WERI-Rb-1 (cell line): Measurements from ENCODE around the gene PANX3.

Source experiments
- DNase-seq: peaks from one replicate; pipeline ENCODE4 v3.0.0-alpha.2; 2020
- H3K27ac ChIP-seq: fragments of 250-450 bp; sonication (Bioruptor Pico); 2 replicates; pipeline ENCODE4 v1.5.1; 2020; ENCODE audit warnings: mild to moderate bottlenecking, moderate library complexity
- H3K27me3 ChIP-seq: fragments of 250-450 bp; sonication (Bioruptor Pico); 2 replicates; pipeline ENCODE4 v1.5.1; 2021; ENCODE audit warnings: mild to moderate bottlenecking, low read depth, moderate library complexity; ENCODE audit not compliant: insufficient read depth, severe bottlenecking
- H3K36me3 ChIP-seq: fragments of 250-450 bp; sonication (Bioruptor Pico); 2 replicates; pipeline ENCODE4 v1.5.1; 2020; ENCODE audit warnings: mild to moderate bottlenecking, moderate library complexity
- H3K4me3 ChIP-seq: 2 replicates; pipeline ENCODE4 v1.5.1; 2011; ENCODE audit warnings: low read depth, mild to moderate bottlenecking, control low read depth, low read length
- H3K9me3 ChIP-seq: fragments of 250-450 bp; sonication (Bioruptor Pico); 2 replicates; pipeline ENCODE4 v1.5.1; 2021; ENCODE audit warnings: mild to moderate bottlenecking, moderate library complexity; ENCODE audit not compliant: severe bottlenecking
- CTCF ChIP-seq: IDR thresholded peaks from 2 replicates; pipeline ENCODE4 v1.5.1; 2011; ENCODE audit warnings: low read depth, mild to moderate bottlenecking, control low read depth, inconsistent platforms, low read length

Gene PANX3

GRCh38 chr11:124656774-124657630 is 45.8 kb downstream of the PANX3 start:
- TF ChIP-seq CTCF = no peak
- Histone ChIP-seq H3K27me3 (no peaks in the 10 kb centered on the region), H3K36me3 (no peaks in the 10 kb centered on the region), H3K9me3 (no peaks in the 10 kb centered on the region), H3K4me3 (no peak overlapping the region), H3K27ac (no peak overlapping the region)
- DNase-seq = peak; percentile 52

- Histone ChIP-seq H3K36me3 (no peaks in the 10 kb centered on the region), H3K27ac (no peak overlapping the region), H3K27me3 (no peaks in the 10 kb centered on the region), H3K9me3 (no peaks in the 10 kb centered on the region), H3K4me3 (no peak overlapping the region)
- no peak for DNase-seq
- TF ChIP-seq CTCF = no peak
Measured at GRCh38 chr11:124657904-124658303, 46.7 kb downstream of the PANX3 start.

- TF ChIP-seq CTCF = no peak
- H3K9me3 ChIP-seq = no peaks in the 10 kb centered on the region
Measured at GRCh38 chr11:124658501-124658900, 47.3 kb downstream of the PANX3 start.

GRCh38 chr11:124658986-124659385 is 47.8 kb downstream of the PANX3 start:
- TF ChIP-seq CTCF = no peak
- H3K27ac ChIP-seq = no peak overlapping the region

More at GRCh38 chr11:124658501-124658900, 47.3 kb downstream of the PANX3 start:
- Histone ChIP-seq H3K27me3 (no peaks in the 10 kb centered on the region), H3K4me3 (no peak overlapping the region), H3K36me3 (no peaks in the 10 kb centered on the region), H3K27ac (no peak overlapping the region)
- DNase-seq = no peak

GRCh38 chr11:124661553-124661952 is 50.3 kb downstream of the PANX3 start:
- Histone ChIP-seq H3K4me3 (no peak overlapping the region), H3K36me3 (no peaks in the 10 kb centered on the region), H3K27ac (no peak overlapping the region), H3K9me3 (no peaks in the 10 kb centered on the region), H3K27me3 (no peaks in the 10 kb centered on the region)
- DNase-seq = no peak
- no peak for TF ChIP-seq CTCF

More at GRCh38 chr11:124658986-124659385, 47.8 kb downstream of the PANX3 start:
- Histone ChIP-seq H3K4me3 (no peak overlapping the region), H3K36me3 (no peaks in the 10 kb centered on the region), H3K9me3 (no peaks in the 10 kb centered on the region), H3K27me3 (no peaks in the 10 kb centered on the region)
- no peak for DNase-seq

GRCh38 chr11:124662106-124662505 is 50.9 kb downstream of the PANX3 start:
- TF ChIP-seq CTCF = no peak
- Histone ChIP-seq H3K36me3 (no peaks in the 10 kb centered on the region), H3K9me3 (no peaks in the 10 kb centered on the region), H3K27ac (no peak overlapping the region), H3K4me3 (no peak overlapping the region), H3K27me3 (no peaks in the 10 kb centered on the region)
- no peak for DNase-seq
